ENCODE results near the gene CXCL13.
"Not testable (repeated sequence)": the region's sequence is repeated elsewhere in the genome, so short reads cannot be mapped to it uniquely, and the experiment has no call there.

CXCL13 gene

GRCh38 chr4:77566148-77566547, 39.5 kb upstream of the CXCL13 start:
- Histone ChIP-seq H3K27me3 (ENCODE audit: low read length) (no peaks in the 10 kb centered on the region), H3K27ac (ENCODE audit: low read depth, low read length) (no peak overlapping the region), H4K20me1 (ENCODE audit: low read depth, low read length) (no peaks in the 10 kb centered on the region), H3K36me3 (ENCODE audit: low read length) (no peaks in the 10 kb centered on the region), H3K9ac (ENCODE audit: low read length) (no peak overlapping the region), H3K9me2 (replicated peaks; ENCODE audit: insufficient read depth, low read length) (no peaks in the 10 kb centered on the region), H3F3A (ENCODE audit: insufficient read depth) (no peaks in the 10 kb centered on the region), H2AFZ (ENCODE audit: low read depth, low read length, severe bottlenecking) (no peak overlapping the region), H3K4me3 (ENCODE audit: insufficient read depth, low read length, poor library complexity, severe bottlenecking) (no peak overlapping the region), H3K4me2 (ENCODE audit: low read depth, low read length, poor library complexity, severe bottlenecking) (no peak overlapping the region), H3K79me2 (ENCODE audit: insufficient read depth, low read length) (no peaks in the 10 kb centered on the region), H3K9me3 (ENCODE audit: insufficient read depth, low read length) (no peaks in the 10 kb centered on the region)
- TF ChIP-seq CTCF (IDR thresholded peaks at IDR 0.05; ENCODE audit: insufficient read depth, low read length, poor library complexity, severe bottlenecking): no peak
- no peak for TF ChIP-seq EZH2phosphoT487 (conservative IDR thresholded peaks at IDR 0.05; ENCODE audit: low read length)

- Histone ChIP-seq H4K20me1 (ENCODE audit: low read depth, low read length) (no peaks in the 10 kb centered on the region), H2AFZ (ENCODE audit: low read depth, low read length, severe bottlenecking) (no peak overlapping the region), H3K27me3 (ENCODE audit: low read length) (no peaks in the 10 kb centered on the region), H3K79me2 (ENCODE audit: insufficient read depth, low read length) (no peaks in the 10 kb centered on the region), H3K4me2 (ENCODE audit: low read depth, low read length, poor library complexity, severe bottlenecking) (no peak overlapping the region), H3F3A (ENCODE audit: insufficient read depth) (no peaks in the 10 kb centered on the region), H3K9ac (ENCODE audit: low read length) (no peak overlapping the region), H3K36me3 (ENCODE audit: low read length) (no peaks in the 10 kb centered on the region), H3K9me2 (replicated peaks; ENCODE audit: insufficient read depth, low read length) (no peaks in the 10 kb centered on the region), H3K27ac (ENCODE audit: low read depth, low read length) (no peak overlapping the region), H3K9me3 (ENCODE audit: insufficient read depth, low read length) (no peaks in the 10 kb centered on the region), H3K4me3 (ENCODE audit: insufficient read depth, low read length, poor library complexity, severe bottlenecking) (no peak overlapping the region)
- no peak for TF ChIP-seq EZH2phosphoT487 (conservative IDR thresholded peaks at IDR 0.05; ENCODE audit: low read length)
- TF ChIP-seq CTCF (IDR thresholded peaks at IDR 0.05; ENCODE audit: insufficient read depth, low read length, poor library complexity, severe bottlenecking): no peak
Observed at GRCh38 chr4:77567549-77567948, 38.1 kb upstream of the CXCL13 start.

- not testable (repeated sequence) for H3K9me2 ChIP-seq (replicated peaks; ENCODE audit: insufficient read depth, low read length); H3K4me3 ChIP-seq (ENCODE audit: insufficient read depth, low read length, poor library complexity, severe bottlenecking); H4K20me1 ChIP-seq (ENCODE audit: low read depth, low read length); H3K27me3 ChIP-seq (ENCODE audit: low read length); H3K9me3 ChIP-seq (ENCODE audit: insufficient read depth, low read length); H3K36me3 ChIP-seq (ENCODE audit: low read length); H3K4me2 ChIP-seq (ENCODE audit: low read depth, low read length, poor library complexity, severe bottlenecking); H3F3A ChIP-seq (ENCODE audit: insufficient read depth); H3K79me2 ChIP-seq (ENCODE audit: insufficient read depth, low read length); H3K9ac ChIP-seq (ENCODE audit: low read length); H2AFZ ChIP-seq (ENCODE audit: low read depth, low read length, severe bottlenecking); H3K27ac ChIP-seq (ENCODE audit: low read depth, low read length)
Observed at GRCh38 chr4:77570508-77571214, 35.0 kb upstream of the CXCL13 start.

GRCh38 chr4:77576351-77576750, 29.3 kb upstream of the CXCL13 start:
- no peaks in the 10 kb centered on the region for H3K79me2 ChIP-seq (ENCODE audit: insufficient read depth, low read length)
- H3K27ac ChIP-seq (ENCODE audit: low read depth, low read length): no peak overlapping the region

More at GRCh38 chr4:77576351-77576750, 29.3 kb upstream of the CXCL13 start:
- no peaks in the 10 kb centered on the region for H3K36me3 ChIP-seq (ENCODE audit: low read length)
- H3K27me3 ChIP-seq (ENCODE audit: low read length): no peaks in the 10 kb centered on the region
- no peak overlapping the region for H3K4me3 ChIP-seq (ENCODE audit: insufficient read depth, low read length, poor library complexity, severe bottlenecking)
- no peak overlapping the region for H2AFZ ChIP-seq (ENCODE audit: low read depth, low read length, severe bottlenecking)
- no peaks in the 10 kb centered on the region for H3F3A ChIP-seq (ENCODE audit: insufficient read depth)
- H3K9ac ChIP-seq (ENCODE audit: low read length): no peak overlapping the region
- no peaks in the 10 kb centered on the region for H3K9me2 ChIP-seq (replicated peaks; ENCODE audit: insufficient read depth, low read length)
- TF ChIP-seq EZH2phosphoT487 (conservative IDR thresholded peaks at IDR 0.05; ENCODE audit: low read length): no peak
- no peak for TF ChIP-seq CTCF (IDR thresholded peaks at IDR 0.05; ENCODE audit: insufficient read depth, low read length, poor library complexity, severe bottlenecking)
- no peaks in the 10 kb centered on the region for H4K20me1 ChIP-seq (ENCODE audit: low read depth, low read length)
- H3K4me2 ChIP-seq (ENCODE audit: low read depth, low read length, poor library complexity, severe bottlenecking): no peak overlapping the region
- no peaks in the 10 kb centered on the region for H3K9me3 ChIP-seq (ENCODE audit: insufficient read depth, low read length)
